Keratinocyte (primary cell): ENCODE measurements around the gene TEX22. TPM values are rescaled to one million over a fixed set of nuclear protein-coding genes. Genes with fewer than 3 reads are reported as not detected.

ENCODE experiments used
- DNase-seq: peaks from one replicate; pipeline ENCODE4 v3.0.0-alpha.2; 2011; ENCODE audit warnings: low read depth, missing footprints, low spot score
- FAIRE-seq: peaks from 2 replicates; lab custom pipeline; 2011; peaks lifted over from hg19 to GRCh38; lab: Jason Lieb, UNC
- H2AFZ ChIP-seq: 2 replicates; pipeline ENCODE4 v1.6.0; 2012; ENCODE audit warnings: low read length, control low read depth, inconsistent platforms; ENCODE audit not compliant: control insufficient read depth
- H3K27ac ChIP-seq: 2 replicates; pipeline ENCODE4 v1.5.1; 2011; ENCODE audit warnings: low read length; ENCODE audit not compliant: control insufficient read depth, insufficient read depth
- H3K27me3 ChIP-seq: 3 replicates; pipeline ENCODE4 v1.6.0; 2011; ENCODE audit warnings: low read length; ENCODE audit not compliant: control insufficient read depth, insufficient read depth; ENCODE audit errors: extremely low read depth
- H3K36me3 ChIP-seq, 2 experiments: 2 replicates in 1 of 2; 3 replicates in 1 of 2; pipeline ENCODE4 v1.5.1; 2011; ENCODE audit warnings: low read length in 2 of 2, mild to moderate bottlenecking in 1 of 2; ENCODE audit not compliant: control insufficient read depth in 2 of 2, insufficient read depth in 2 of 2; ENCODE audit errors: extremely low read depth in 1 of 2
- H3K4me1 ChIP-seq: 3 replicates; pipeline ENCODE4 v1.5.1; 2011; ENCODE audit warnings: low read length; ENCODE audit not compliant: control insufficient read depth, insufficient read depth; ENCODE audit errors: extremely low read depth
- H3K4me2 ChIP-seq: 3 replicates; pipeline ENCODE4 v1.6.0; 2011; ENCODE audit warnings: low read depth, low read length; ENCODE audit not compliant: control insufficient read depth, insufficient read depth; ENCODE audit errors: extremely low read depth
- H3K4me3 ChIP-seq, 3 experiments: fragments of 200-600 bp in 1 of 3; sonication (generic) in 1 of 3; 2 replicates in 2 of 3; 3 replicates in 1 of 3; pipeline ENCODE4 v1.5.1; 2011 to 2016; ENCODE audit warnings: low read length in 3 of 3, mild to moderate bottlenecking in 3 of 3, control low read depth in 2 of 3, inconsistent platforms in 1 of 3, low read depth in 1 of 3, mixed read lengths in 1 of 3, mixed run types in 1 of 3, moderate library complexity in 1 of 3; ENCODE audit not compliant: control insufficient read depth in 2 of 3, insufficient read depth in 2 of 3; ENCODE audit errors: extremely low read depth in 1 of 3
- H3K79me2 ChIP-seq: 2 replicates; pipeline ENCODE4 v1.6.0; 2012; ENCODE audit warnings: low read length; ENCODE audit not compliant: control insufficient read depth, insufficient read depth
- H3K9ac ChIP-seq: 3 replicates; pipeline ENCODE4 v1.6.0; 2011; ENCODE audit warnings: low read length; ENCODE audit not compliant: control insufficient read depth, insufficient read depth; ENCODE audit errors: extremely low read depth
- H3K9me1 ChIP-seq: 3 replicates; pipeline ENCODE4 v1.6.0; 2011; ENCODE audit warnings: low read length; ENCODE audit not compliant: control insufficient read depth, insufficient read depth; ENCODE audit errors: extremely low read depth
- H3K9me3 ChIP-seq: 2 replicates; pipeline ENCODE4 v1.5.1; 2012; ENCODE audit warnings: low read depth, low read length; ENCODE audit not compliant: control insufficient read depth
- H4K20me1 ChIP-seq: 3 replicates; pipeline ENCODE4 v1.6.0; 2011; ENCODE audit warnings: low read length; ENCODE audit not compliant: control insufficient read depth, insufficient read depth; ENCODE audit errors: extremely low read depth
- EZH2 ChIP-seq: IDR thresholded peaks from one replicate; pipeline ENCODE4 v1.6.1; 2012; ENCODE audit warnings: inconsistent platforms, mild to moderate bottlenecking, low read length, moderate library complexity
- dilution Hi-C: fragments of 300-500 bp; cut with MboI; formaldehyde crosslinking; loops from one replicate; pipeline ENCODE4 v1.7.0; 2020; ENCODE audit warnings: low sequenced_read_pairs; ENCODE audit not compliant: extremely low pct_ligation_motif_present
- polyA plus RNA-seq, 5 experiments: library from polyadenylated mRNA; depleted of rRNA in 3 of 5; stranded (reverse) in 3 of 5; stranded (forward) in 1 of 5; unstranded in 1 of 5; fragments of >200 nt; gene quantifications; 1 replicate in 1 of 5; 2 replicates in 3 of 5; 3 replicates in 1 of 5; pipeline versions ENCODE4 v1.2.1 to v1.2.3, GENCODE V29; 2011 to 2012; ENCODE audit warnings: missing spikeins in 2 of 5, low read depth in 1 of 5, low replicate concordance in 1 of 5
- TF ChIP-seq, protein P1 (sequence below), 3 experiments: IDR thresholded peaks in 1 of 3; conservative IDR thresholded peaks in 1 of 3; optimal IDR thresholded peaks in 1 of 3; 2 replicates in 2 of 3; 3 replicates in 1 of 3; pipeline versions ENCODE3 to v1.5.1; 2011; ENCODE audit warnings: low read length in 3 of 3, mild to moderate bottlenecking in 3 of 3, moderate library complexity in 2 of 3, control low read depth in 1 of 3, inconsistent platforms in 1 of 3; ENCODE audit not compliant: insufficient read depth in 2 of 3; ENCODE audit errors: extremely low read depth in 1 of 3

TEX22 gene
- polyA plus RNA-seq, 1 donor (not counting 4 experiments of a cell fraction or from before 2014, with no cell fraction given) = 0.03 TPM

DNA sequence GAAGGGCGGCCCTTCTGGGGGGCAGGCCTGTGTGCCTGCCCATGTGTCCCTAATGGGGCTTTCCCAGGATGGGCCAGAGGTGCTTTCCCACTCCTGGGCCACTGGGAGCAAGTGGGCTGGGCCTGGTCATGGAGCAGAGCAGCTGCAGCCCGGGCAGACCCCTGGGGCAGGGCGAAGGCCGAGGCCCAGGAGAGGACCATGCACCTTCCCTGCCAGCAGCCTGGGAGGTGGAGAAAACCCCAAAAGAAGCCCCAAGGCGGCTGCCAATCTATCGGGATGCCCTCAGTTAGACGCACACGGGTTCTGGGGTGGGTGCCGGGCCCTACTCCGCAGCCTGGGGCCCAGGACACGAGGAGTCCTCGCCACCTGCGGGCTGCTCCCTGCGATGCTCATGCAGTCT lies 60.2 kb downstream of the TEX22 start:
- no peak overlapping the region for H3K27ac ChIP-seq
- no peak for TF ChIP-seq EZH2
- TF ChIP-seq, protein P1, sequence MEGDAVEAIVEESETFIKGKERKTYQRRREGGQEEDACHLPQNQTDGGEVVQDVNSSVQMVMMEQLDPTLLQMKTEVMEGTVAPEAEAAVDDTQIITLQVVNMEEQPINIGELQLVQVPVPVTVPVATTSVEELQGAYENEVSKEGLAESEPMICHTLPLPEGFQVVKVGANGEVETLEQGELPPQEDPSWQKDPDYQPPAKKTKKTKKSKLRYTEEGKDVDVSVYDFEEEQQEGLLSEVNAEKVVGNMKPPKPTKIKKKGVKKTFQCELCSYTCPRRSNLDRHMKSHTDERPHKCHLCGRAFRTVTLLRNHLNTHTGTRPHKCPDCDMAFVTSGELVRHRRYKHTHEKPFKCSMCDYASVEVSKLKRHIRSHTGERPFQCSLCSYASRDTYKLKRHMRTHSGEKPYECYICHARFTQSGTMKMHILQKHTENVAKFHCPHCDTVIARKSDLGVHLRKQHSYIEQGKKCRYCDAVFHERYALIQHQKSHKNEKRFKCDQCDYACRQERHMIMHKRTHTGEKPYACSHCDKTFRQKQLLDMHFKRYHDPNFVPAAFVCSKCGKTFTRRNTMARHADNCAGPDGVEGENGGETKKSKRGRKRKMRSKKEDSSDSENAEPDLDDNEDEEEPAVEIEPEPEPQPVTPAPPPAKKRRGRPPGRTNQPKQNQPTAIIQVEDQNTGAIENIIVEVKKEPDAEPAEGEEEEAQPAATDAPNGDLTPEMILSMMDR (optimal IDR thresholded peaks at IDR 0.05 in 1 of 3, IDR thresholded peaks at IDR 0.05 in 1 of 3, conservative IDR thresholded peaks at IDR 0.05 in 1 of 3; ENCODE audit: extremely low read depth in 1 of 3, insufficient read depth in 2 of 3, low read length in 3 of 3) = no peak
- dilution Hi-C loops = no loop called here
- H4K20me1 ChIP-seq = no peaks in the 10 kb centered on the region
- no peaks in the 10 kb centered on the region for H3K27me3 ChIP-seq
- no peaks in the 10 kb centered on the region for H3K9me3 ChIP-seq
- H3K4me3 ChIP-seq = no peak overlapping the region
- H3K9ac ChIP-seq = no peak overlapping the region
- H3K4me2 ChIP-seq = no peak overlapping the region
- H3K4me1 ChIP-seq = no peaks in the 10 kb centered on the region
- peaks cover 10 to 34% of the 10 kb centered on the region in 2 experiments for H3K36me3 ChIP-seq
- H3K9me1 ChIP-seq = no peaks in the 10 kb centered on the region
- DNase-seq (no peak), FAIRE-seq (no peak)
- no peaks in the 10 kb centered on the region for H3K79me2 ChIP-seq
- H2AFZ ChIP-seq = no peak overlapping the region

DNA sequence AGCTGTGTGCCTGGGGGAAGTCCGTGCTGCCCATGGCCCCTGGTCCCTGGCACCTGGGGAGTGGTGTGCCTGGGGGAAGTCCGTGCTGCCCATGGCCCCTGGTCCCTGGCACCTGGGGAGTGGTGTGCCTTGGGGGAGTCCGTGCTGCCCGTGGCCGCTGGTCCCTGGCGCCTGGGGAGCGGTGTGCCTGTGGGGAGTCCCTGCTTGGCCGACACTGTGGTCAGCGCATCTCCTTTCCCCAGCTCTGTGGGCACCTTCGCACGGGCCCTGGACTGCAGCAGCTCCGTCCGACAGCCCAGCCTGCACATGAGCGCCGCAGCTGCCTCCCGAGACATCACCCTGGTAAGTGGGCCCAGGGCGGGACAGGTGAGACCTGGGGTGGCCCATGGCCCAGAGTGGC lies 61.8 kb downstream of the TEX22 start:
- Histone ChIP-seq H3K9ac (no peak overlapping the region), H4K20me1 (no peaks in the 10 kb centered on the region), H3K36me3 (peaks cover 5 to 36% of the 10 kb centered on the region in 2 experiments), H2AFZ (no peak overlapping the region), H3K4me3 (no peak overlapping the region), H3K4me2 (no peak overlapping the region), H3K4me1 (no peaks in the 10 kb centered on the region), H3K27ac (no peak overlapping the region), H3K27me3 (no peaks in the 10 kb centered on the region), H3K9me1 (no peaks in the 10 kb centered on the region), H3K79me2 (no peaks in the 10 kb centered on the region), H3K9me3 (no peaks in the 10 kb centered on the region)
- dilution Hi-C loops = no loop called here
- FAIRE-seq (no peak), DNase-seq (no peak)
- TF ChIP-seq, protein P1 (optimal IDR thresholded peaks at IDR 0.05 in 1 of 3, IDR thresholded peaks at IDR 0.05 in 1 of 3, conservative IDR thresholded peaks at IDR 0.05 in 1 of 3; ENCODE audit: extremely low read depth in 1 of 3, insufficient read depth in 2 of 3, low read length in 3 of 3) = no peak
- TF ChIP-seq EZH2 = no peak
